EH (cell line): ENCODE measurements around the gene E2F7.

ENCODE experiments used
- DNase-seq: peaks from one replicate; pipeline ENCODE4 v3.0.0-alpha.2; 2015; ENCODE audit warnings: low read depth

The E2F7 gene

DNA sequence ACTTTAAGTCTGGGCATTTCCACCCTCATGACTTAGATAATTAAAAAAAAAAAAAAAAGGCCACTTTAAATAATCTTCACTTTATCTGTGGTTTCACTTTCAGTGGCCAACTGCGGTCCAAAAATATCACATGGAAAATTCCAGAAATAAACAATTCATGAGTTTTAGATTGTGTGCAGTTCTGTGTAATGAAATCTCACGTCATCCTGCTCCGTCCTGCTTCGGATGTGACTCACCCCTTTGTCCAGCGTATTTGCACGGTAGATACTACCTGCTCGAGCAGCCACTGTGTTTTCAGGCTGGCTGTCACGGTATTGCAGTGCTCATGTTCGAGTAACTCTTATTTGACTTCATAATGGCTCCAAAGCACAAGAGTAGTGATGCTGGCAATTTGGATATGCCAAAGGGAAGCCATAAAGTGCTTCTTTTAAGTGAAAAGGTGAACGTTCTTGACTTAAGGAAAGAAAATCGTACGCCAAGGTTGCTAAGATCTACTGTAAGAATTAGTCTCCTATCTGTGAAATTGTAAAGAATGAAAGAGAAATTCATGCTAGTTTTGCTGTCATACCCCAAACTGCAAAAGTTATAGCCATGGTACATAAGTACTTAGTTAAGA, 2.4 kb downstream of the E2F7 start:
- DNase-seq = peak; percentile 67

DNA sequence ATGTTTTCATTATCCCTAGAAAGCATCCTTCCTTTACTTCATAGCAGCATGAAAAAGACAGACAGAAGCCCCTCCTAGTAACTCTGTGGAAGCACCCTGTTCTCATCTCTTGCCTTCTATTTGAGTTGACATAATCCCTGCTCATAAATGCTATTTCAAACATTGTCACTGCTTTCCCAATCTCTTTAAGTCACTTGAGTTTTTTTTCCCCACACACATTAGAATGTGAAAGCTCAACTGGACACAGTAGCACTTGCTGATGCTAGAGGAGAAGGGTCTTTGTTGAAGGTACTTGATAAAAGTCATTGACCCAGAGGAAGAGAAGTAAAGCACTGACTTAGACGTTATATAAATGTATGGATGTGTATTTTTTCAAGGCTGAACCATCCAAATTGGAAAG, 3.0 kb downstream of the E2F7 start:
- no peak for DNase-seq

DNA sequence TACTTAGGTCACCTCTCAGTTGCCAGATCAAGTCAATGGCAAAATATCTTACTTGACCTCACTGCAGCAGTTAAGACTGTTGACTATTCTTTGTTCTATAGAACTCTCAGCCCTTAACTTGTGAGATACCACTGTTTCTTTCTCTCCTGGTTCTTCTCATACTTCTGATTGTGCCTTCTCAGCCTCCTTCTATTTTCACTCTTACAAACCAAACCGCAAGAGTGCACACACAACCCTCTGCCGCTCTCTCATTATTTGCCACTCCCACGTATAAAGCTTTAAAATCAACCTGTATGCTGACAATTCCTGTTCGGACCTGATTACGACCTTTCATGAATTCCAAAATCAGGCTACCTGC, 4.5 kb downstream of the E2F7 start:
- DNase-seq = no peak

DNA sequence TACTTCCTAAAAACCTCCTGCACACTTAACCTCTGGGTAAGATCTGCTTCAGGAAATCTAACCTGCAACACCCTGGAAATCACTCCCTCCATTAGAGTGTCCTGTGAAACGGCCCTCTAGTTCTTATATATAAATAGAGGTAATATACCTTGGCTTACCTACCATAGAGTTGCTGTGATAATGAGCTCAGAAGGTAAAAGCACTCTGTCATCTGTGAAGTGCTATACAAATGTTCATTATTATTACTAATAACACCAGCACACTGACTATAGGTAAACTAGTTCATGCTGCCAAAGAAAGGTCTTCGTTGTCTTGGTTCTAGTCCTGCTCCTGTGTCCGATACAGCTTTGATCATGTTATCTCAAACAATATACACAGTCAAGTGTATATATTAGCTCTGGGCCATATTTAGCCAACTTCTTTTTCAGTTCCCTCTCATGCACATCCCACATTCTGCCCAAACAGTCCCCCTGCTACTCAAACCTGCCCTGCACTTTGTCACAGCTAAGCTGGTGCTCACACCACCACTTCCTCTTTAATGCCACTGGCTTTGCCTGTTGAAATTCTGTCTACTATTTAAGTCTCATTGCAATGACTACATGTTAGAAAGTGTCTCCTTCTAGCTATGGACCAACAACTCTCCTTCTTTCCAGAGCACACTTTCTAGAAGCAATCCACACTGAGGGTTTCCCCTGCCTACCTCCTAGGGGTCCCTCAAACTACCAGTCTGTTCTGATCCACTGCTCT, 5.1 kb downstream of the E2F7 start:
- DNase-seq = no peak

DNA sequence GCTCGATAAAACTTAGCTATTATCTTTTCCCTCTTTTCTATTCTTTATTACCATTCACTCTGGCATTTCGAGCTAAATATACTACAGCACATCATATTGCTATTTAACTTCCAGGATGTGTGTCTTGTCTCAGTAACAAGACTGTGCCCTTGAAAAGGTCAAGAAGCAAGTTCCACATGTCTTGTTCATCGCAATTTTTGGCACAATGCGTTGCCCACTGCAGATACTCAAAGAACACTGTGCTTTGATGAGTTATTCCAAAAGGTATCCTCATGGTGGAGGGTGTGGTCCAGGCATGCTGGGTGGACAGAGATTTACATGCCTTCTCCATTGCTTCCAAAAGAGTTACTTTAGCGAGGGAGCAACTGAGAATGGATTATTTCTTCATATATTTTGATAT, 6.6 kb downstream of the E2F7 start:
- peak; percentile 63 for DNase-seq

DNA sequence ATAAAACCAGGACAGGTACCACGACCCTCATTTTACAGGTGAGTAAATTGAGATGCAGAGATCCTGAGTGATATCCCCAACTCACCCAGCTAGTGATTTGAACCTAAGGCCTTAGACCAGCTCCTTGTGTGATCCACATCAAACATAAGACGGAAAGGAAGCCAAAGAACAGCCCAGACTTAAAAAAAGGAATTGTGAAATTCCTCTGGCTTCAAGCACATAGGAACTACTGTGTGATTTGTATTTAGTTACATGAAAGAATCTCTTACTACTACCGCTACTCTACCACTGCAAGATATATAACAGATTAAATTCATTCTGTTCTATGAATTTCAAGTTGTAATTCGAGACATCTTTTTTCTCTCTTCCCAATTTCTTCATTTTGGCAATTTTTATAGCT, 10.5 kb downstream of the E2F7 start:
- no peak for DNase-seq

DNA sequence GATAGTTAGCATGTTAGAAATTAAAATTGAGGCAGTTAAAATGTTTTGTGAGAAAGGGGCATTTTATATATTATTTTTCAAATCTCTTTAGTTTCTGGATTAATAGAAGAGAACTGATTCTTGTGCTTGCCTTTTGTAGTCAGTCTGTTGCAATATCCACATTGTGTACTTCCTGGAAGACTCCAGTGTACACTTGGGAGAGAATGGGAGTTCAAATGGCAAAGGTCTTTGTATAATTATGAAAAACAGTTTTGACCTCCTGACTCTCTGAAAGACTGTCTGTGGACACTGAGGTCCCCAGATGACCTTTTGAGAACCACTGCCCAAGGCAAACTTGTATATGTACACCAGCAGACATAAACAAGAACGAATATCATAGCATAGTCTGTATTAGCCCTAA, 12.1 kb downstream of the E2F7 start:
- no peak for DNase-seq

DNA sequence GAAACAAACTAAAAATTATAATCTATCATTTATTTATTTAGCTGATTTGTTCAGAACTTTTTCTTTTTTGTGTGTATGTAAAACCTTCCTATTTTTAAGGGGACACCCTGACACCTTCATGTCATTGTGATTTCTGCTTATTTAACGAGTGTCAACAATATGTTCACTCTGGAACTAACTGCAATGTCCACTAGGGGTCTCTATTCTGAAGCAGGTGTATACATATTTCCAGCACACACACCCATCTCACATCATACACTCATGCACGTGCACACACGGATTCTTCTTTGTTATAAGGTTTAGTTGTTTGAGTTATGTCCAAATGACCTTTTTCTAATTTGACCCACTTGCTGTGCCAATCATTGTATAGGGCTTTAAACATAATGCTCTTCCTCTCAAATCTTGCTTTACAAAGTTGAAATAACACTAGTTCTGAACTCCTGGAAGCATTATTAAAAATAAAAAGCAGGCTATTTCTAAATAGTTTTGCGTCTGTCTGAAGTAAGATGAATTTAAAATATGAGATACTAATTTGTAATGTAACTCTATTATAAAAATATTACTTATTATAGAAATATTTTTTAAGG, 15.5 kb downstream of the E2F7 start:
- peak; percentile 64 for DNase-seq

DNA sequence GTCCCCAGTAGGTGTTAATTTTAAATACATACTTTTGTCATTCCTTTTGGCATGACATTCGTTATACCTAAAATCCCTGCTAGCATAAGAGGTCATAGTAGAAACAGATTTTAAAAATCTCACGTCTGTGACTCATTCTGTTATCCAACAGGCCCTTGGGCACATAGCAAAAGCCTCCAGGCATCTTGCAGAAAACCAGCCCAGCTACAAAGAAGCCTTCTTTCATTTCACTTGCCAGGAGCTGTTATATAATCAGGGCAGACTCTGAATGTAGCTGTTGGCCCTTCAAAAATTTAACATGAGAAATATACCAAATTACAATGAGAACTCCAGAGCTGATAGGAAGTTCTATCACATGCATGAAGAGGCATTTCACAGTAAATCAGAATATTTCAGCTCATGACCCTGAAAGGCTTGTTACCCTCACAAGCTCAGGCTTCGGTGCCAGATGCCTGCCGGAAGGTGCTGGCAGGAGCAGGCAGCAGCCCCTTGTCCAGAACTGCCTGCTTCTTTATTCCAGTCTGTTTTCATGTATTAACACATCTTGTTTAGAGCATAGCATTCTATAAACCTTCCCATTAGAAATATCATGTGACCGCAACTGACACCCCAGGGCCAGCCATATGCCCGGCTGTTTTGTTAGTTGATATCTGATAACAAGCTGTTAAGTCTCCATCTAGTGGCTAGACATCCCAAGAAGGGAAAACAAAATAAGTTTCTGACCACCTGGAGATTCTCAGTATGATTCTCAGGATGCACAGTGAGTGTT, 17.8 kb downstream of the E2F7 start:
- DNase-seq = peak; percentile 31

DNA sequence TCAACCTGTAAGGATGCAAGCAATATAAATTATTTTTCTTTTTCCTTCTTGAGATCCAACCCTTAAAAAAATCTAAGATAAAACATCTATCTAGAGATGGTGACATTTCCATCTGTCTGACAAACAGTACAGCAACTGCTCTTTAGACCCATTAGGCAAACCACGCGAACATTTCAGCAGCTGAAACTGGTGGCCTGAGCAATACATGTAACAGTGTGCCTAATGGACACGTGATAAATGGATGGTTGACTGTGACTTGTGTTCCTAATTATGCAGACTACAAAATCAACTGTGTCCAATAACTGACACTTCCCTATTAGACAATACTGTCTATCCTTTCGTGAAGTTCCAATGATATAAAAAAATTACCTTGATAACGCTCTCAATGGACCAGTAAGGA, 18.9 kb downstream of the E2F7 start:
- no peak for DNase-seq

DNA sequence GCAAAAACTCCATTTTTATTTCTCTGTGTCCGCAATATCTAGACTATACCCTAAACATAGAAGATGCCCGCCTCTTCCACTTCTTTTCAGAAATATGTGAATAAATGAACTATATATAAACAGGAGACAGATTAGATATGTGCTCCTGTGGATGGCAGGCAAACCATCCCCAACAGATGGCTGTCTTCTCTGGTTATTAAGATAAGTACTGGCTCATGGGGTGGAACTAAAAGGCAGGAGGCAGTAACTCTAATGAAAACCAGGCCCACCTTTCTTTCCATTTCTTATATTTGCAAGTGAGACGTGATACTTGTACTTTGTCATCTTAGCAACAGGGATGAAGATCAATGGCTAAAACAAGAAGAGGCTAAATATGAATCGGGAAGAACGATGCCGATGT, 20.2 kb downstream of the E2F7 start:
- DNase-seq = no peak

DNA sequence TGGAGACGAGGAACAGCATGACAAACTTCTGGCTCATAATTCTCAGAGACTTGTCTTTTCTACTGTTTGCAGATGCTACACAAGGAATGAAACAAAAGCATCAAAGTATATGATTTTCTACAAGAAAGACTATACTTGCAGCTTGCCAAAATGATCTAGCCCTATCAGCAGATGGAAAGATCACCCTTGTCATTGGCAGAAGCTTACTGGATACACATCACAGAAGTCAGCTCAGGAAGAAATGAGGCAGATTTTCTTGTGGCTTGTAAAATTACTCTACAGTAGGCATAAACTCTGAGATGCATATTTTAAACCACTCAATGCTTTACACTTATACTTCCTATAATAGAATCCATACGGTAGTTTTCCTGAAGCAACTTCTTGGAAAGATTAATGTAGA, 20.6 kb downstream of the E2F7 start:
- no peak for DNase-seq

DNA sequence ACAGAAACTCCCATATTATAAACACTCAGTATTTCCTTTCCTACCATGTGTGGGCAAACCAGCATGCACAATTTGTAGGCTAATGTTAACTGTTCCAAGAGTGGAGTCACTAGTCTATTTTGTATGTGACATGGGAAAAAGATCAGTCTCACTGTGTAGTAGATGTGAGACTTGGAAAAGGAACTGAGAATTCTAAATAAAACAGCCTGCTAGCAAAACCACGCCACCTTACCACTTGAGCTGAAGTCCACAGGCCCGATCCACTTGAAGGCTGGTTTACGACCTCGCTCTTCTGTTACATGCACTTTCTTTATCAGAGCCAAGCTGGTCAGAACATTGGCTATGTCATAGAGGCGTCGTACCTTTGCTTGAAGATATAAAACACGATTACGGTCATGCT, 22.5 kb downstream of the E2F7 start:
- DNase-seq = no peak

DNA sequence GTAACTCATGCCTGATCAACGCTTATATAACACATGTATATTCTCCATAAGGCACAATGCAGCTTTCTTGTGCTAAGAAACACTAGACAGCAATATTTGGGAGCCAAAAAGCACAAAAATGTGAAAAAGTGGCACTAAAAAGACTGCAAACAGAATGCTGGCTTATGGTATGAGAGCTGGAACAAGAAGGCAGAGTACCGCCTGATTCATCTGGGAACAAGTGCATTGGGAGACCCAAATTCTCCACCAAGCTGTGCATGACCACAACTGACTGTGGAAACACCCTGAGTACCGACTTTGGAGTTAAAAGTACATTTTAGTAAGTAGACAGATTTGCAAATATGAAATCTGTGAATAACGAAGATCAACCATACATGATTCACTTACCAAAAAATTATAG, 25.1 kb downstream of the E2F7 start:
- DNase-seq = no peak

DNA sequence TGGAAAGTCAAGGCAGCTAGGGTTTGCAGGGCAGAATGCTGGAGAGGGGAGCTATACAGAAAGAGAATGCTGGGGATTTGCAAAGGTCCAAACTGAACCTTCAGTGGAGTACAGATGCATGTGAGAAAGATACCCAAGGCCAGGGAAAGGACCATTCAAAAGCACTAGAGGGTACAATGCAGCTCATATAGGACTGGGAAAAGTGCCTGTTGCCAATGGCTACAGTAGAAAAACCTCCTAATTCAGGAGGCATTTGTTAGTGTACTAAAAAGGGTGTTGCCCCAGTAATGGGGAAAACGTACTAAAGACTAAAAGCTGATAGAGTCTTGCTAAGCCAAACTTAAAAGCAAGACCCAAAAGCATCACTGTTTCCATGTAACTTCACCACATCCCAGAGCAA, 30.1 kb downstream of the E2F7 start:
- DNase-seq = no peak

DNA sequence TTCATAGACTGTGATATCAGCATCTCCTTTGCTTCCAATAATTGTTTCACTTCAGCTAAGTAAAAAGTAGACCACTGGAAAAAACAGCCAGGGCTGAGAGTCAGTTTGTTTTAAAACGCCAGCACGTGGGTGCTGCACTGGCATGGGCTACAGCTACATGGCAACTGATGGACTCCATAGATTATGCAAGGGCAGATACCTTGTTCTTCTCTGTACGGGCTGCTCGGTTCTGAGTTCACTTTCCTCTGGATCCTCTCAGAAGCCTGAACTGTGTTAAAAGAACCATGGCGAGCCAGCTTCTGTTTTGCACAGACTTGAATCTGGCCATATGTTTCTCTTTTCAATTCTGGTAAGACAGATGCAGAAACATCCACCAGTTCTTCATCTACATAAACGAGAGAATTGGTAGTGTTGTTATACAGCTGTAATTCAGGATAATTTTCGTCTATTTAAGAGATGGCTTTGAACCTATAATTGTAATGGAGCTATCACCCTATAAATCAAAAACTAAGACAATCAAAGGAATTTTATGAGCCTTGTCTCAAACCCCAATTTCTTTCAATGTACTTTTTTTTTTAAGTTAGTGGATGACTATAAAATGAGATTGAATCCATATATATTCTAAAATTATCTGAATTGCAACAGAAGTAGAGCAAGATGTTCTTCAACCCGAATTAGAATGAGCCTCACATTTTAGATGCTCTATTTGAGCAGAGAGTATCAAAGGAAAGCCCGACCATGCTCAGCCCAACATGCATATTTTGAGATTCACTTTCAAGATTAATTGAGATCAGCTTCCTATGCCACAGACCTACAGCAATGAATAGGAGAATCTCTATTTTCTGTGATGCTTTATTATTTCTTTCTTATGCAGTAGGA, 31.5 kb downstream of the E2F7 start:
- no peak for DNase-seq

DNA sequence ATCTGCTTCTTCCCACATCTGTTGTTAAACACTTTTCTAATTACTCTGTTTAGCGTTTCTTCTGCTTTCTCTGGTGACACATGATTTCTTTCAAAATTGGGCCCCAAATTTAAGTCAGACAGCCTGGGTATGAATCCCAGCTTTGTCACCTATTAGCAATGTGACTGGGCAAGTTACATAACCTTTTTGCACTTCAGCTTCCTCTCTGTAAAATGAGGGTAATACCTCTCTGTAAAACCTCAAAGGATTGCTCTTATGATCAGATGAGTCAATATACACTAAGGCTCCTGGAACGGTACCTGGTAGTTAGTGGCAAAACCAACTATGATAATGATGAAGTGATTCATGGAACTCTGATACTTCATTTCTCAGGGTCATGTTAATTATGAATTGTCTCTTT, 33.0 kb downstream of the E2F7 start:
- DNase-seq = peak; percentile 52

DNA sequence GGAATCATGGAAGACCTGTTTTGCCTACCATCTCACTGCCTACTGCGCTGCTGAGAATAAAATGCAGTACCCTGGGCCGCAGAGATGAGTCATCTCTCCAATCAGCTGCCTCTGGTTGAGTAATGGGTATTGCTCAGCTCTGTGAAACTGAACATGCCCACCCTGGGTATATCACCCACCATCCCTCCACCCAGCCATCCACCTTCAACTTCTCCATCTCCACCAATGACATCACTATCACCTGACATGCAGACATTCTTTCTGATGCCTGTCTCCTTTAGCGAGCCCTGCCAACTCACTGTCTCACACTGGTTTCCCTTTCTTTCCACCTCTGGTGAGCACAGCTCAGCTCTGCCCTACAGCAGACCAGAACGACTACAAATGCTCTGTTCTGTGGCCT, 33.6 kb downstream of the E2F7 start:
- peak; percentile 41 for DNase-seq

DNA sequence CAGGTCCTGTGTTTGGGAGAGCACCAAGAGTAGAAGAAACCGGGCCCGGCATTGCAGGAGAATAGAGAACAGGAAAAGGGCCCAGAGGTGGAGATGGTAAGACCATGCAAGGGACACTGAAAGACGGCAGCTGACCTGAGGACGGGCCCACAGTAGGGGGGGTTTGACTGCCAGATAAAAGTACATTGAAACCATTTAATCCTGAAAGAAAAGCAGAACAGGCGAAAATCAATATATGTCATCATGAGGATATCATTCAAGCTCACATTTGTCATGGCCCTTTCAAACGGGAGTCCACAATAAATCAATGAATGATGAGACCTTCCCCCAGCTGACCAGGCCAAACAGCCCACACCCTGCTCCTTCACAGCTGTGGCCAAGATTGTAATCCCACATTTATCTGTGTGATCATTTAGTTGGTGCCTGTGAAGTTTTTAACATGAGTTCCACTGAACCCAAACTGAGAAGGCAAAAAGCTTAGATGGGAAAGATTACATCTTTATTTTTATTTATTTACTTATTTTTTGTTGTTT, 39.5 kb downstream of the E2F7 start:
- DNase-seq = no peak

DNA sequence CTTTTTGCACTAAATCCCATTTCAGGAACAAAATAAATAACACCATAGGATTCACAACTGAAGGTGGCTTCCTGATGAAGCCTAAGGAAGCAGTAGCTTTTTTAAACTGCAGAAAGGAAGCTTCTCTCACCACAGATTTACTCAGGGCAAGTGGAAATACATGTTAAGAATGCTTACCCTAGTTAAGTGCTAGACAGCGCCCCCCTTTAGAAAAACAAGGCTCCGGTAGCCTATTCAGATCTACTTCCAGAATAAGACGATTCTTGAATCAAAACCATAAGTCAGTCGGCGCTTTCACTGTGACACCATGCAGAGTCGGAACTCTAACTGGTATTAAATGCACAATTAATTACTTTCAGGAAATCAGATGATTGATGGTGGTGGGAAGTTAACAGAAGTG, 41.9 kb downstream of the E2F7 start:
- DNase-seq = no peak

DNA sequence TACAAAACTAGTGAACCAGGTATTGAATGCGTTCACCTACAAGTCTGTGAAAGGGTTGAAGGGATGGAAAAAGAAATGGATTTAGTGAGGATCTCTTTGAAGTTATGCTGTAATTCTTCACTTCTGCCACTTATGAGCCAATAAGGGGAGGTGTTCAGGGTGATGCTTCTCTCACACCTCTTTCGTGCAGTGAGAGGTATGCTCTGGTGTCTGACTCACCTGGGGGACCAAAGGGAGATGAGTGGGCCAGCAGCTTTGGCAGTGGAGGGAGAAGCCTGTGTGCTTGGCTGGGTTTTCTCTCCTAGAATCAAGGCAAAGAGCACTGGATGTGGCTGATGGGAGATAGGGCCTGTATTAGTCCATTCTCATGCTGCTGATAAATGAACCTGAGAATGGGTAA, 45.4 kb downstream of the E2F7 start:
- DNase-seq = no peak

DNA sequence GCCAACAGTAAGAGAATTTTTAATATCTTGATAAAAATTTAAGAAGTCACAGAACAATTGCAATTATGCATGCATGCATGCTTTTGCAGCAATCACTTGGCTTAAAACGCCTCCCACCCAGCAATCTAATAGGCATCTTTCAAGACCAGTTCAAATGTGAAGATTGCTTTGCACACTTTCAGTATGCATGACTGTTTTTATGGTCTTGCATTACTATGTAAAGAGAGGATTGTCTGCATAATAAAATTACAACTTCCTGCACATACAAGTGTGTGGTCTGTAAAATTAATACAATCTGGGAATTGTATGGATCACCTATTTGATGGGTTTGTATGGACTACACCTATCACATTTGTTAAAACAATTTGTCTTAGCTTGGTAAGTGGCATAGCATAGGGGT, 48.8 kb downstream of the E2F7 start:
- no peak for DNase-seq
